Stimulated activated CD8-positive, alpha-beta memory T cell treated with anti-CD3 and anti-CD28 coated beads, Interleukin-4, amount 100 ng/mL, for 1 hour (primary cell): ENCODE data around the gene RFX5.
"Not testable (repeated sequence)": the region's sequence is repeated elsewhere in the genome, so short reads cannot be mapped to it uniquely, and the experiment has no call there.

Experiments used
- DNase-seq, 2 donors: peaks; one replicate each; pipeline ENCODE4 v3.0.0-alpha.2; 2020; ENCODE audit warnings: low read depth in 2 of 2, low spot score in 1 of 2

Gene RFX5

GRCh38 chr1:151362308-151363155 lies 15.5 kb upstream of the RFX5 start:
- no peak for DNase-seq

- DNase-seq, result no peak
Observed at GRCh38 chr1:151361883-151362282, 14.8 kb upstream of the RFX5 start.

- DNase-seq, result no peak
Observed at GRCh38 chr1:151356696-151357095, 9.6 kb upstream of the RFX5 start.

- no peak for DNase-seq
Observed at GRCh38 chr1:151352021-151352718, 5.1 kb upstream of the RFX5 start.

- DNase-seq, result not testable (repeated sequence)
Observed at GRCh38 chr1:151350323-151350722, 3.3 kb upstream of the RFX5 start.

- DNase-seq, result no peak
Observed at GRCh38 chr1:151347523-151348246, 633 bp upstream of the RFX5 start.

GRCh38 chr1:151346082-151346768 lies 827 bp downstream of the RFX5 start:
- DNase-seq, result no peak

GRCh38 chr1:151344291-151344690 lies 2.8 kb downstream of the RFX5 start:
- DNase-seq, result no peak

- DNase-seq, result no peak
Observed at GRCh38 chr1:151343587-151343986, 3.5 kb downstream of the RFX5 start.

GRCh38 chr1:151342569-151342968 lies 4.5 kb downstream of the RFX5 start:
- no peak for DNase-seq

- no peak for DNase-seq
Observed at GRCh38 chr1:151342021-151342420, 5.0 kb downstream of the RFX5 start.

- DNase-seq, result peak; percentile 6 to 29
Observed at GRCh38 chr1:151340870-151341754, 5.9 kb downstream of the RFX5 start.

- no peak for DNase-seq
Observed at GRCh38 chr1:151336556-151336955, 10.5 kb downstream of the RFX5 start.

GRCh38 chr1:151334822-151335221 lies 12.2 kb downstream of the RFX5 start:
- no peak for DNase-seq

GRCh38 chr1:151327903-151328674 lies 19.0 kb downstream of the RFX5 start:
- no peak for DNase-seq

GRCh38 chr1:151327223-151327902 lies 19.7 kb downstream of the RFX5 start, which contains the start of gene PI4KB:
Gene PI4KB (minus strand): TSS chr1:151327416. CDS start chr1:151316481, 10,935 bp downstream.
- DNase-seq, result peak; percentile 58 to 73

- no peak for DNase-seq
Observed at GRCh38 chr1:151326619-151327222, 20.3 kb downstream of the RFX5 start.
